Motor neuron (in vitro differentiated cells): Measurements from ENCODE around the gene KRT75. TPM values are rescaled to one million over a fixed set of nuclear protein-coding genes. Genes with fewer than 3 reads are reported as not detected.

Experiments used
- ATAC-seq, 8 experiments: fragments of 200-7000 bp; cut with Tn5 transposase; replicated peaks in 6 of 8; 2 replicates each; pipeline ENCODE4 v1.8.0; 2021; ENCODE audit warnings: mild to moderate bottlenecking in 8 of 8, moderate library complexity in 8 of 8
- H3K27ac ChIP-seq, 2 donors: fragments of 250-450 bp; sonication (Bioruptor Pico); 2 replicates each; pipeline ENCODE4 v1.9.0; 2021; ENCODE audit warnings: antibody characterized with exemption in 2 of 2, mild to moderate bottlenecking in 2 of 2, moderate library complexity in 1 of 2
- H3K4me1 ChIP-seq, 2 donors: fragments of 250-450 bp; sonication (Bioruptor Pico); replicated peaks in 1 of 2; 2 replicates each; pipeline ENCODE4 v1.6.1; 2021; ENCODE audit warnings: antibody characterized with exemption in 2 of 2, mild to moderate bottlenecking in 2 of 2, moderate library complexity in 1 of 2
- H3K4me3 ChIP-seq, 5 donors: fragments of 250-450 bp; sonication (Bioruptor Pico); 2 replicates each; pipeline ENCODE4 v1.9.0; 2021; ENCODE audit warnings: antibody characterized with exemption in 5 of 5, mild to moderate bottlenecking in 5 of 5, moderate library complexity in 4 of 5
- WGBS, 10 experiments: fragments of 450-650 bp; shearing (Covaris generic); methylation state at CpG; one replicate each; pipeline ENCODE4 v1.0.0; 2022; 5-methylcytosine and 5-hydroxymethylcytosine counted together
- in situ Hi-C, 9 experiments: fragments of 400-800 bp; cut with MboI; loops; one replicate each; pipeline ENCODE4 v1.15.0; 2021; ENCODE audit warnings: low sequenced_read_pairs in 9 of 9, low pct_unique_long_range_greater_than_20kb in 2 of 9; ENCODE audit not compliant: unreplicated experiment in 9 of 9
- total RNA-seq, 8 experiments: library from RNA; unstranded; fragments of 300-600 nt; gene quantifications; 2 replicates each; pipeline versions ENCODE4 v1.2.3 to v1.2.4, GENCODE V29; 2022

Gene KRT75
- total RNA-seq, 8 experiments from 2014 or later = 0.08 to 0.66 (median 0.12) TPM; not detected in 4

- Histone ChIP-seq H3K4me1 (peaks cover 0 to 10% of the 10 kb centered on the region in 2 donors), H3K27ac (no peak overlapping the region), H3K4me3 (no peak overlapping the region)
- no peak for ATAC-seq
- WGBS, 10 experiments = 65 to 90% (median 83%) methylated on average over 1 to 5 of the region's 9 CpGs; no CpG with 5 or more reads in 7 of the 10 experiments
- in situ Hi-C loops = no loop called here
Measured at GRCh38 chr12:52437508-52437907, 3.3 kb upstream of the KRT75 start.

GRCh38 chr12:52436828-52437474, 2.8 kb upstream of the KRT75 start:
- WGBS, 10 experiments = 50 to 87% (median 77%) methylated on average over 2 to 9 of the region's 9 CpGs
- in situ Hi-C loops = no loop called here
- H3K27ac ChIP-seq = no peak overlapping the region
- H3K4me1 ChIP-seq = peaks cover 0 to 10% of the 10 kb centered on the region in 2 donors
- no peak overlapping the region for H3K4me3 ChIP-seq
- ATAC-seq = no peak

- Histone ChIP-seq H3K27ac (no peak overlapping the region), H3K4me1 (peaks cover 0 to 7% of the 10 kb centered on the region in 2 donors), H3K4me3 (no peak overlapping the region)
- ATAC-seq = no peak
- in situ Hi-C loops = no loop called here
- WGBS, 10 experiments = 0 to 77% (median 56%) methylated on average over 1 to 9 of the region's 9 CpGs; no CpG with 5 or more reads in 1 of the 10 experiments
Measured at GRCh38 chr12:52436000-52436827, 2.0 kb upstream of the KRT75 start.

GRCh38 chr12:52435659-52435999, 1.5 kb upstream of the KRT75 start:
- peaks cover 0 to 2% of the 10 kb centered on the region in 2 donors for H3K4me1 ChIP-seq
- H3K27ac ChIP-seq = no peak overlapping the region
- no peak overlapping the region for H3K4me3 ChIP-seq
- 68 to 97% (median 83%) methylated on average over 1 to 6 of the region's 6 CpGs; no CpG with 5 or more reads in 3 of the 10 experiments for WGBS, 10 experiments
- ATAC-seq = no peak
- in situ Hi-C loops = no loop called here

GRCh38 chr12:52434760-52435530, 774 bp upstream of the KRT75 start:
- Histone ChIP-seq H3K27ac (no peak overlapping the region), H3K4me3 (no peak overlapping the region), H3K4me1 (no peaks in the 10 kb centered on the region)
- ATAC-seq = no peak
- in situ Hi-C loops = no loop called here
- WGBS, 10 experiments = 60 to 100% (median 82%) methylated on average over 1 to 6 of the region's 6 CpGs; no CpG with 5 or more reads in 3 of the 10 experiments

- 81 to 97% (median 84%) methylated on average over 1 to 7 of the region's 12 CpGs; no CpG with 5 or more reads in 4 of the 10 experiments for WGBS, 10 experiments
- in situ Hi-C loops = no loop called here
- Histone ChIP-seq H3K4me1 (no peaks in the 10 kb centered on the region), H3K27ac (no peak overlapping the region), H3K4me3 (no peak overlapping the region)
- ATAC-seq = no peak
Measured at GRCh38 chr12:52433501-52434080, 580 bp downstream of the KRT75 start.

GRCh38 chr12:52432559-52433207, 1.5 kb downstream of the KRT75 start:
- no peaks in the 10 kb centered on the region for H3K4me1 ChIP-seq
- in situ Hi-C loops = no loop called here
- no peak overlapping the region for H3K4me3 ChIP-seq
- ATAC-seq = no peak
- 26 to 93% (median 86%) methylated on average over 1 to 6 of the region's 6 CpGs; no CpG with 5 or more reads in 5 of the 10 experiments for WGBS, 10 experiments
- no peak overlapping the region for H3K27ac ChIP-seq

GRCh38 chr12:52428121-52428520, 6.0 kb downstream of the KRT75 start:
- Histone ChIP-seq H3K27ac (no peak overlapping the region), H3K4me3 (no peak overlapping the region), H3K4me1 (no peaks in the 10 kb centered on the region)
- 70 to 100% (median 75%) methylated on average over 1 to 4 of the region's 10 CpGs; no CpG with 5 or more reads in 5 of the 10 experiments for WGBS, 10 experiments
- in situ Hi-C loops = no loop called here
- no peak for ATAC-seq

GRCh38 chr12:52427083-52427482, 7.1 kb downstream of the KRT75 start:
- ATAC-seq = no peak
- Histone ChIP-seq H3K27ac (no peak overlapping the region), H3K4me3 (no peak overlapping the region), H3K4me1 (no peaks in the 10 kb centered on the region)
- 14 to 80% (median 38%) methylated on average over 1 of the region's 1 CpG; no CpG with 5 or more reads in 3 of the 10 experiments for WGBS, 10 experiments
- in situ Hi-C loops = no loop called here

- Histone ChIP-seq H3K4me3 (no peak overlapping the region), H3K4me1 (no peaks in the 10 kb centered on the region), H3K27ac (no peak overlapping the region)
- ATAC-seq = no peak
- WGBS, 10 experiments = 38 to 94% (median 70%) methylated on average over 1 to 2 of the region's 2 CpGs; no CpG with 5 or more reads in 4 of the 10 experiments
- in situ Hi-C loops = no loop called here
Measured at GRCh38 chr12:52426034-52426433, 8.1 kb downstream of the KRT75 start.

- in situ Hi-C loops = no loop called here
- no peak overlapping the region for H3K4me3 ChIP-seq
- H3K27ac ChIP-seq = no peak overlapping the region
- WGBS, 10 experiments = 0 to 100% (median 81%) methylated on average over 1 to 4 of the region's 5 CpGs; no CpG with 5 or more reads in 3 of the 10 experiments
- ATAC-seq = no peak
- H3K4me1 ChIP-seq = no peaks in the 10 kb centered on the region
Measured at GRCh38 chr12:52425466-52425865, 8.7 kb downstream of the KRT75 start.

GRCh38 chr12:52423661-52424500, 10.3 kb downstream of the KRT75 start:
- no peak overlapping the region for H3K27ac ChIP-seq
- in situ Hi-C loops = no loop called here
- H3K4me1 ChIP-seq = no peaks in the 10 kb centered on the region
- no peak overlapping the region for H3K4me3 ChIP-seq
- ATAC-seq = no peak
- WGBS, 10 experiments = 18 to 82% (median 59%) methylated on average over 1 to 5 of the region's 11 CpGs; no CpG with 5 or more reads in 6 of the 10 experiments
